HepG2 (cell line): ENCODE results near the gene DUS1L. TPM values are rescaled to one million over a fixed set of nuclear protein-coding genes. Genes with fewer than 3 reads are reported as not detected.

Source experiments
- AGO1 ChIP-seq: fragments of 200-400 bp; formaldehyde crosslinking; IDR thresholded peaks from 2 replicates; pipeline ENCODE4 v1.6.1; 2017; ENCODE audit warnings: mild to moderate bottlenecking, low read depth, low read length, moderate library complexity; ENCODE audit not compliant: poor library complexity, severe bottlenecking
- ARHGAP35 ChIP-seq: sonication (generic); formaldehyde crosslinking; IDR thresholded peaks from 2 replicates; pipeline ENCODE4 v1.9.0; 2022; ENCODE audit warnings: mild to moderate bottlenecking, inconsistent platforms, moderate library complexity, missing genetic modification reagents, borderline replicate concordance
- CC2D1A ChIP-seq: sonication (generic); formaldehyde crosslinking; IDR thresholded peaks from 2 replicates; pipeline ENCODE4 v1.8.1; 2023; ENCODE audit warnings: mild to moderate bottlenecking, missing genetic modification reagents
- ETV6 ChIP-seq: sonication (generic); formaldehyde crosslinking; conservative IDR thresholded peaks from 2 replicates; pipeline ENCODE4 v1.4.0; 2020; ENCODE audit warnings: missing genetic modification reagents
- FOXC1 ChIP-seq: sonication (generic); formaldehyde crosslinking; IDR thresholded peaks from 2 replicates; pipeline ENCODE4 v1.8.0; 2022; ENCODE audit warnings: mild to moderate bottlenecking, missing genetic modification reagents, borderline replicate concordance
- GMEB2 ChIP-seq: IDR thresholded peaks from 2 replicates; pipeline ENCODE4 v1.6.1; 2016; ENCODE audit warnings: missing biosample characterization, missing genetic modification reagents, low read depth
- GTF2F1 ChIP-seq: fragments of 150-350 bp; IDR thresholded peaks from 2 replicates; pipeline ENCODE4 v1.6.1; 2014; ENCODE audit warnings: low read length
- HOXA5 ChIP-seq: sonication (generic); formaldehyde crosslinking; IDR thresholded peaks from 2 replicates; pipeline ENCODE4 v1.4.0; 2020; ENCODE audit warnings: missing genetic modification reagents
- KLF9 ChIP-seq: IDR thresholded peaks from 2 replicates; pipeline ENCODE4 v1.6.1; 2016; ENCODE audit warnings: low read depth
- MTF2 ChIP-seq: sonication (generic); formaldehyde crosslinking; IDR thresholded peaks from 2 replicates; pipeline ENCODE4 v1.5.0; 2020; ENCODE audit warnings: missing genetic modification reagents, borderline replicate concordance
- NBN ChIP-seq: fragments of 450-650 bp; conservative IDR thresholded peaks from 2 replicates; pipeline ENCODE4 v1.6.1; 2017
- NFE2L2 ChIP-seq: fragments of 150-350 bp; IDR thresholded peaks from 2 replicates; pipeline ENCODE4 v1.6.1; 2014; ENCODE audit warnings: low read length
- NFIC ChIP-seq: IDR thresholded peaks from 2 replicates; pipeline ENCODE4 v1.6.1; 2012; ENCODE audit warnings: mild to moderate bottlenecking, low read length, inconsistent platforms
- SATB2 ChIP-seq: sonication (generic); formaldehyde crosslinking; IDR thresholded peaks from 2 replicates; pipeline ENCODE4 v1.5.0; 2020; ENCODE audit warnings: missing genetic modification reagents
- SMARCE1 ChIP-seq: fragments of 450-650 bp; IDR thresholded peaks from 2 replicates; pipeline ENCODE4 v1.6.1; 2017; ENCODE audit warnings: borderline replicate concordance
- SRSF1 ChIP-seq: fragments of 200-400 bp; formaldehyde crosslinking; optimal IDR thresholded peaks from 2 replicates; pipeline ENCODE3; 2017; ENCODE audit warnings: mild to moderate bottlenecking, low read depth, low read length, moderate library complexity
- TBL1XR1 ChIP-seq: fragments of 150-350 bp; IDR thresholded peaks from 2 replicates; pipeline ENCODE4 v1.6.1; 2014; ENCODE audit warnings: borderline replicate concordance, low read length; ENCODE audit not compliant: partially characterized antibody
- TFDP2 ChIP-seq: sonication (generic); formaldehyde crosslinking; IDR thresholded peaks from 2 replicates; pipeline ENCODE4 v1.4.0; 2020; ENCODE audit warnings: missing genetic modification reagents
- ZFP36 ChIP-seq: fragments of 150-350 bp; IDR thresholded peaks from 2 replicates; pipeline ENCODE4 v1.6.1; 2018; ENCODE audit warnings: borderline replicate concordance, low read length, low read depth; ENCODE audit not compliant: partially characterized antibody
- ZNF296 ChIP-seq: sonication (generic); formaldehyde crosslinking; conservative IDR thresholded peaks from 2 replicates; pipeline ENCODE4 v1.5.0; 2020; ENCODE audit warnings: mild to moderate bottlenecking, missing genetic modification reagents
- ZNF317 ChIP-seq: sonication (generic); formaldehyde crosslinking; IDR thresholded peaks from 2 replicates; pipeline ENCODE4 v1.5.0; 2020; ENCODE audit warnings: mild to moderate bottlenecking, missing genetic modification reagents
- polyA plus RNA-seq, 8 experiments: library from polyadenylated mRNA; depleted of rRNA in 3 of 8; stranded (reverse) in 7 of 8; unstranded in 1 of 8; fragments of >200 nt; fragmentation: Illumina TruSeq in 4 of 8; extraction: Trizol in 4 of 8; gene quantifications; 2 replicates each; pipeline versions ENCODE4 v1.2.1 to v1.2.3, GENCODE V29; 2011 to 2016; ENCODE audit warnings: low read depth in 4 of 8, missing spikeins in 1 of 8, mixed read lengths in 1 of 8; ENCODE audit not compliant: insufficient read depth in 1 of 8
- total RNA-seq, 5 experiments: library from RNA; depleted of rRNA; stranded (reverse); fragments of >200 nt; fragmentation: Illumina TruSeq; extraction: Trizol; gene quantifications; 2 replicates each; pipeline ENCODE4 v1.2.3, GENCODE V29; 2016; ENCODE audit warnings: low read depth in 1 of 5
- TF ChIP-seq, protein P1 (sequence below): sonication (generic); formaldehyde crosslinking; IDR thresholded peaks from 2 replicates; pipeline ENCODE4 v1.8.0; 2022; ENCODE audit warnings: low read depth, missing genetic modification reagents
- TF ChIP-seq, protein P2 (sequence below): sonication (generic); formaldehyde crosslinking; IDR thresholded peaks from 2 replicates; pipeline ENCODE4 v1.4.0; 2020; ENCODE audit warnings: mild to moderate bottlenecking, low read depth, missing genetic modification reagents

DUS1L gene
- total and polyA plus RNA-seq, 2 of the 13 experiments (the other 11 are each of a cell fraction or from before 2014, with no cell fraction given) = 81.0 to 109 TPM

GRCh38 chr17:82097184-82097918 lies 31.7 kb upstream of the DUS1L start (continued):
- no peak for TF ChIP-seq TFDP2 (CRISPR knock-in tag)
- TF ChIP-seq GMEB2 (CRISPR knock-in tag) = no peak
- 0 out of 2 replicates have a peak, but pooled peaks have one; percentile 36 for TF ChIP-seq SATB2
- TF ChIP-seq NBN = no peak
- TF ChIP-seq FOXC1 (CRISPR knock-in tag) = no peak; the same call in 1 of the 2 replicates
- TF ChIP-seq GTF2F1 = no peak
- no peak for TF ChIP-seq ZNF296
- peak; percentile 11 for TF ChIP-seq AGO1
- no peak for TF ChIP-seq ETV6 (CRISPR knock-in tag)
- no peak; the same call in none of the 2 replicates for TF ChIP-seq HOXA5 (CRISPR knock-in tag)
- TF ChIP-seq, protein P1, sequence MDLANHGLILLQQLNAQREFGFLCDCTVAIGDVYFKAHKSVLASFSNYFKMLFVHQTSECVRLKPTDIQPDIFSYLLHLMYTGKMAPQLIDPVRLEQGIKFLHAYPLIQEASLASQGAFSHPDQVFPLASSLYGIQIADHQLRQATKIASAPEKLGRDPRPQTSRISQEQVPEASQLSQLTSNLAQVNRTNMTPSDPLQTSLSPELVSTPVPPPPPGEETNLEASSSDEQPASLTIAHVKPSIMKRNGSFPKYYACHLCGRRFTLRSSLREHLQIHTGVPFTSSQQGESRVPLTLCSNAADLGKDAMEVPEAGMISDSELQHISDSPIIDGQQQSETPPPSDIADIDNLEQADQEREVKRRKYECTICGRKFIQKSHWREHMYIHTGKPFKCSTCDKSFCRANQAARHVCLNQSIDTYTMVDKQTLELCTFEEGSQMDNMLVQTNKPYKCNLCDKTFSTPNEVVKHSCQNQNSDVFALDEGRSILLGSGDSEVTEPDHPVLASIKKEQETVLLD (CRISPR knock-in tag) = no peak; the same call in 1 of the 2 replicates
- no peak for TF ChIP-seq ZFP36
- no peak for TF ChIP-seq TBL1XR1
- no peak for TF ChIP-seq KLF9 (CRISPR knock-in tag)
- no peak for TF ChIP-seq NFIC
- TF ChIP-seq SRSF1 = no peak
- TF ChIP-seq CC2D1A = no peak
- no peak for TF ChIP-seq MTF2
- no peak for TF ChIP-seq ARHGAP35 (CRISPR knock-in tag)
- TF ChIP-seq NFE2L2 = no peak
- TF ChIP-seq ZNF317 (CRISPR knock-in tag) = no peak
- no peak for TF ChIP-seq SMARCE1
- TF ChIP-seq, protein P2, sequence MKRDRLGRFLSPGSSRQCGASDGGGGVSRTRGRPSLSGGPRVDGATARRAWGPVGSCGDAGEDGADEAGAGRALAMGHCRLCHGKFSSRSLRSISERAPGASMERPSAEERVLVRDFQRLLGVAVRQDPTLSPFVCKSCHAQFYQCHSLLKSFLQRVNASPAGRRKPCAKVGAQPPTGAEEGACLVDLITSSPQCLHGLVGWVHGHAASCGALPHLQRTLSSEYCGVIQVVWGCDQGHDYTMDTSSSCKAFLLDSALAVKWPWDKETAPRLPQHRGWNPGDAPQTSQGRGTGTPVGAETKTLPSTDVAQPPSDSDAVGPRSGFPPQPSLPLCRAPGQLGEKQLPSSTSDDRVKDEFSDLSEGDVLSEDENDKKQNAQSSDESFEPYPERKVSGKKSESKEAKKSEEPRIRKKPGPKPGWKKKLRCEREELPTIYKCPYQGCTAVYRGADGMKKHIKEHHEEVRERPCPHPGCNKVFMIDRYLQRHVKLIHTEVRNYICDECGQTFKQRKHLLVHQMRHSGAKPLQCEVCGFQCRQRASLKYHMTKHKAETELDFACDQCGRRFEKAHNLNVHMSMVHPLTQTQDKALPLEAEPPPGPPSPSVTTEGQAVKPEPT (CRISPR knock-in tag) = no peak
